Peyer's patch (tissue), 4 donors: ENCODE measurements around the gene ANXA10.

ENCODE experiments used
- POLR2A ChIP-seq, 2 donors: fragments of 450-650 bp; IDR thresholded peaks; one replicate each; pipeline ENCODE4 v1.5.1; 2017; ENCODE audit warnings: antibody characterized with exemption in 2 of 2, mild to moderate bottlenecking in 2 of 2, moderate library complexity in 2 of 2
- TF ChIP-seq, protein P1 (sequence below), 6 experiments: fragments of 450-650 bp in 4 of 6; fragments of 200-600 bp in 2 of 6; sonication (generic) in 1 of 6; IDR thresholded peaks; one replicate each; pipeline ENCODE4 v1.5.1; 2017 to 2019; ENCODE audit warnings: antibody characterized with exemption in 6 of 6, mild to moderate bottlenecking in 3 of 6, moderate library complexity in 1 of 6

DNA sequence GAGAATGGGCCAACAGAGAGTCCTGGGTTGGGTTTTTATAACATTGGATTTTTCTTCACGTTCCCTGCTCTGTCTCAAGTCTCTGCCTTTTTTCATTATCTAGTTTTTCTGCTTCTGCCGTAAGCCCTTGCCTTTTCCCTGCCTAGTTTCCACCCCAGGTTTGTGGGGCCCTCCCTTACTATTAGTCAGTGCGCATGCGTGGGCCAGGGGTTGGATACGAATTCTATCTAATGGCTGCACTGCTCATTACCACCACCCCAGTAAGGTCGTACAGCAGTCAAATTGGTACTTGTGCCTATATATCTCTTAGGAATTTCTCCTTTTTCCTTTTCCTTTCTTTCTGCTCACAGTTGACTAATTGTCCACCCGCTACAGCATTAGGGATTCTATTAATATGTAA is 49.4 kb downstream of the ANXA10 start:
- TF ChIP-seq, protein P1, sequence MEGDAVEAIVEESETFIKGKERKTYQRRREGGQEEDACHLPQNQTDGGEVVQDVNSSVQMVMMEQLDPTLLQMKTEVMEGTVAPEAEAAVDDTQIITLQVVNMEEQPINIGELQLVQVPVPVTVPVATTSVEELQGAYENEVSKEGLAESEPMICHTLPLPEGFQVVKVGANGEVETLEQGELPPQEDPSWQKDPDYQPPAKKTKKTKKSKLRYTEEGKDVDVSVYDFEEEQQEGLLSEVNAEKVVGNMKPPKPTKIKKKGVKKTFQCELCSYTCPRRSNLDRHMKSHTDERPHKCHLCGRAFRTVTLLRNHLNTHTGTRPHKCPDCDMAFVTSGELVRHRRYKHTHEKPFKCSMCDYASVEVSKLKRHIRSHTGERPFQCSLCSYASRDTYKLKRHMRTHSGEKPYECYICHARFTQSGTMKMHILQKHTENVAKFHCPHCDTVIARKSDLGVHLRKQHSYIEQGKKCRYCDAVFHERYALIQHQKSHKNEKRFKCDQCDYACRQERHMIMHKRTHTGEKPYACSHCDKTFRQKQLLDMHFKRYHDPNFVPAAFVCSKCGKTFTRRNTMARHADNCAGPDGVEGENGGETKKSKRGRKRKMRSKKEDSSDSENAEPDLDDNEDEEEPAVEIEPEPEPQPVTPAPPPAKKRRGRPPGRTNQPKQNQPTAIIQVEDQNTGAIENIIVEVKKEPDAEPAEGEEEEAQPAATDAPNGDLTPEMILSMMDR (IDR thresholded peaks at IDR 0.05), result no peak
- TF ChIP-seq POLR2A (IDR thresholded peaks at IDR 0.05), result no peak
